Fibroblast of pulmonary artery (primary cell): ENCODE results near the gene DAD1.

Experiments used
- DNase-seq: peaks from one replicate; pipeline ENCODE4 v3.0.0-alpha.2; 2010; ENCODE audit warnings: low read depth
- H3K4me3 ChIP-seq: replicated peaks from 2 replicates; pipeline ENCODE4 v1.5.1; 2011; ENCODE audit warnings: low read depth, mild to moderate bottlenecking, control low read depth, low read length, moderate library complexity
- CTCF ChIP-seq: IDR thresholded peaks from 2 replicates; pipeline ENCODE4 v1.5.1; 2011; ENCODE audit warnings: mild to moderate bottlenecking, control low read depth, low read length, inconsistent platforms; ENCODE audit errors: missing control alignments

DAD1 gene

GRCh38 chr14:22564463-22564862 lies 24.6 kb downstream of the DAD1 start:
- no peak overlapping the region for H3K4me3 ChIP-seq
- TF ChIP-seq CTCF, result no peak
- no peak for DNase-seq

- no peak for DNase-seq
- no peak for TF ChIP-seq CTCF
- no peak overlapping the region for H3K4me3 ChIP-seq
Observed at GRCh38 chr14:22563987-22564386, 25.0 kb downstream of the DAD1 start.

- no peak for TF ChIP-seq CTCF
- no peak for DNase-seq
- no peak overlapping the region for H3K4me3 ChIP-seq
Observed at GRCh38 chr14:22561661-22562579, 27.1 kb downstream of the DAD1 start.

GRCh38 chr14:22561366-22561660 lies 27.7 kb downstream of the DAD1 start:
- H3K4me3 ChIP-seq, result no peak overlapping the region
- TF ChIP-seq CTCF, result no peak
- DNase-seq, result no peak

GRCh38 chr14:22560662-22561365 lies 28.2 kb downstream of the DAD1 start:
- TF ChIP-seq CTCF, result no peak
- H3K4me3 ChIP-seq, result no peak overlapping the region
- no peak for DNase-seq

- DNase-seq, result no peak
- TF ChIP-seq CTCF, result no peak
- H3K4me3 ChIP-seq, result no peak overlapping the region
Observed at GRCh38 chr14:22559041-22559440, 30.0 kb downstream of the DAD1 start.
